Activated CD8-positive, alpha-beta memory T cell treated with anti-CD3 and anti-CD28 coated beads, Interleukin-2, amount 10 ng/mL, durations not matched to agents 7 days and 5 days (primary cell): ENCODE data around the gene GBP3. TPM values are rescaled to one million over a fixed set of nuclear protein-coding genes. Genes with fewer than 3 reads are reported as not detected.
"Not testable (repeated sequence)": the region's sequence is repeated elsewhere in the genome, so short reads cannot be mapped to it uniquely, and the experiment has no call there.

Source experiments
- ATAC-seq: fragments of 150-1000 bp; cut with Tn5 transposase; one replicate; pipeline ENCODE4 v1.10.0; 2021; ENCODE audit warnings: moderate library complexity
- CTCF ChIA-PET: fragments of 350-600 bp; sonication (Branson Sonifier 250); formaldehyde crosslinking; loops from one replicate; lab custom pipeline; 2021; ENCODE audit warnings: antibody characterized with exemption; lab: Charles Lee
- DNase-seq: peaks from one replicate; pipeline ENCODE4 v3.0.0-alpha.2; 2020
- H3K27ac Mint-ChIP-seq: one replicate; pipeline ENCODE4 v1.8.0; 2021; ENCODE audit warnings: mild to moderate bottlenecking, mixed read lengths
- H3K27me3 Mint-ChIP-seq: one replicate; pipeline ENCODE4 v1.8.0; 2021; ENCODE audit warnings: mixed read lengths
- H3K36me3 Mint-ChIP-seq: one replicate; pipeline ENCODE4 v1.8.0; 2021; ENCODE audit warnings: mild to moderate bottlenecking, mixed read lengths
- H3K4me1 Mint-ChIP-seq: one replicate; pipeline ENCODE4 v1.8.0; 2021; ENCODE audit warnings: mixed read lengths
- H3K4me3 Mint-ChIP-seq: one replicate; pipeline ENCODE4 v1.8.0; 2021; ENCODE audit warnings: mild to moderate bottlenecking, moderate library complexity, mixed read lengths
- H3K9me3 Mint-ChIP-seq: one replicate; pipeline ENCODE4 v1.8.0; 2022; ENCODE audit warnings: low read depth, mixed read lengths
- total RNA-seq, 2 experiments: library from RNA; stranded (reverse); gene quantifications; one replicate each; pipeline ENCODE4 v1.2.3, GENCODE V29; 2021

Gene GBP3
- total RNA-seq, 2 experiments from 2014 or later: 32.0 to 38.6 TPM

- CTCF ChIA-PET, H3K27me3 Mint-ChIP-seq, ATAC-seq, H3K9me3 Mint-ChIP-seq, H3K4me1 Mint-ChIP-seq, DNase-seq, H3K4me3 Mint-ChIP-seq, H3K27ac Mint-ChIP-seq: not testable (repeated sequence)
- H3K36me3 Mint-ChIP-seq: peaks cover 53% of the 10 kb centered on the region
Measured at GRCh38 chr1:89049187-89049586, 26.5 kb upstream of the GBP3 start.

- CTCF ChIA-PET: interaction anchor here (1.3 kb wide), 1 partner anchor 38 kb away, joined by 3 read pairs; no protein-coding TSS in a partner anchor
- H3K36me3 Mint-ChIP-seq: peaks cover 53% of the 10 kb centered on the region
- no peak for ATAC-seq
Measured at GRCh38 chr1:89047734-89048133, 25.1 kb upstream of the GBP3 start.

GRCh38 chr1:89046318-89047183 is 23.9 kb upstream of the GBP3 start:
- Mint-ChIP-seq H3K9me3 (peaks cover 10% of the 10 kb centered on the region), H3K36me3 (peaks cover 56% of the 10 kb centered on the region)
- not testable (repeated sequence) for H3K27ac Mint-ChIP-seq, H3K4me3 Mint-ChIP-seq, DNase-seq, H3K27me3 Mint-ChIP-seq, H3K4me1 Mint-ChIP-seq
- ATAC-seq: peak; percentile 67
- CTCF ChIA-PET: interaction anchor here (1.1 to 1.2 kb wide), 3 partner anchors 9 to 24 kb away, joined by 3 to 4 read pairs (median 4); partner anchors contain the start of gene GBP3

More at GRCh38 chr1:89047734-89048133, 25.1 kb upstream of the GBP3 start:
- Mint-ChIP-seq H3K27ac (no peak overlapping the region), H3K9me3 (peaks cover 4% of the 10 kb centered on the region), H3K4me3 (no peak overlapping the region), H3K27me3 (no peaks in the 10 kb centered on the region), H3K4me1 (no peaks in the 10 kb centered on the region)
- no peak for DNase-seq

GRCh38 chr1:89044970-89045721 is 22.5 kb upstream of the GBP3 start:
- DNase-seq (no peak), ATAC-seq (no peak)
- Mint-ChIP-seq H3K27me3 (peaks cover under 1% of the 10 kb centered on the region), H3K36me3 (peaks cover 54% of the 10 kb centered on the region), H3K27ac (no peak overlapping the region), H3K9me3 (peaks cover 12% of the 10 kb centered on the region), H3K4me3 (no peak overlapping the region), H3K4me1 (peaks cover 13% of the 10 kb centered on the region)
- CTCF ChIA-PET: interaction anchor here (1.2 kb wide), 2 partner anchors 19 to 23 kb away, joined by 3 to 4 read pairs; partner anchors contain the start of gene GBP3

- CTCF ChIA-PET: interaction anchor here (3.3 kb wide), 1 partner anchor 22 kb away, joined by 10 read pairs; the partner anchor contains the start of gene GBP3
- no peak for ATAC-seq
- DNase-seq: no peak
- peaks cover 8% of the 10 kb centered on the region for H3K27me3 Mint-ChIP-seq
- H3K4me1 Mint-ChIP-seq: peaks cover 18% of the 10 kb centered on the region
- H3K27ac Mint-ChIP-seq: no peak overlapping the region
- no peak overlapping the region for H3K4me3 Mint-ChIP-seq
- peaks cover 12% of the 10 kb centered on the region for H3K9me3 Mint-ChIP-seq
- H3K36me3 Mint-ChIP-seq: peaks cover 57% of the 10 kb centered on the region
Measured at GRCh38 chr1:89043940-89044339, 21.3 kb upstream of the GBP3 start.

- ATAC-seq (no peak), DNase-seq (no peak)
- no peak overlapping the region for H3K27ac Mint-ChIP-seq
- CTCF ChIA-PET: interaction anchor here (3.3 kb wide), 1 partner anchor 20 kb away, joined by 10 read pairs; the partner anchor contains the start of gene GBP3
- peaks cover 13% of the 10 kb centered on the region for H3K27me3 Mint-ChIP-seq
- H3K4me1 Mint-ChIP-seq: peaks cover 18% of the 10 kb centered on the region
- H3K4me3 Mint-ChIP-seq: no peak overlapping the region
- H3K36me3 Mint-ChIP-seq: peaks cover 53% of the 10 kb centered on the region
- H3K9me3 Mint-ChIP-seq: peaks cover 12% of the 10 kb centered on the region
Measured at GRCh38 chr1:89042491-89042890, 19.8 kb upstream of the GBP3 start.

GRCh38 chr1:89041721-89042120 is 19.1 kb upstream of the GBP3 start:
- DNase-seq: no peak
- Mint-ChIP-seq H3K36me3 (peaks cover 55% of the 10 kb centered on the region), H3K4me3 (peak overlapping the region; percentile 8), H3K27me3 (peaks cover 13% of the 10 kb centered on the region), H3K9me3 (peaks cover 12% of the 10 kb centered on the region), H3K27ac (peak overlapping the region; percentile 44), H3K4me1 (peaks cover 21% of the 10 kb centered on the region)
- ATAC-seq: no peak
- CTCF ChIA-PET: interaction anchor here (0.9 to 3.3 kb wide), 3 partner anchors 20 to 228 kb away, joined by 3 to 10 read pairs (median 4); partner anchors contain the start of gene GBP3

- Mint-ChIP-seq H3K36me3 (peaks cover 55% of the 10 kb centered on the region), H3K4me3 (peak overlapping the region; percentile 8), H3K9me3 (peaks cover 12% of the 10 kb centered on the region), H3K27ac (peak overlapping the region; percentile 44), H3K27me3 (peaks cover 13% of the 10 kb centered on the region), H3K4me1 (peaks cover 21% of the 10 kb centered on the region)
- ATAC-seq: peak; percentile 95
- DNase-seq: no peak
- CTCF ChIA-PET: interaction anchor here (0.9 to 3.3 kb wide), 3 partner anchors 19 to 229 kb away, joined by 3 to 10 read pairs (median 4); partner anchors contain the start of gene GBP3
Measured at GRCh38 chr1:89041119-89041641, 18.5 kb upstream of the GBP3 start.

- peaks cover 21% of the 10 kb centered on the region for H3K4me1 Mint-ChIP-seq
- peaks cover 57% of the 10 kb centered on the region for H3K36me3 Mint-ChIP-seq
- no peak overlapping the region for H3K4me3 Mint-ChIP-seq
- peaks cover 13% of the 10 kb centered on the region for H3K27me3 Mint-ChIP-seq
- H3K9me3 Mint-ChIP-seq: peaks cover 12% of the 10 kb centered on the region
- no peak overlapping the region for H3K27ac Mint-ChIP-seq
- no peak for ATAC-seq
- CTCF ChIA-PET: no interaction called here
- no peak for DNase-seq
Measured at GRCh38 chr1:89040315-89040626, 17.6 kb upstream of the GBP3 start.

GRCh38 chr1:89037186-89037585 is 14.5 kb upstream of the GBP3 start:
- Mint-ChIP-seq H3K4me1 (peaks cover 21% of the 10 kb centered on the region), H3K36me3 (peaks cover 50% of the 10 kb centered on the region), H3K4me3 (no peak overlapping the region), H3K27ac (no peak overlapping the region), H3K9me3 (peaks cover 12% of the 10 kb centered on the region), H3K27me3 (peaks cover 13% of the 10 kb centered on the region)
- ATAC-seq (no peak), DNase-seq (no peak)
- CTCF ChIA-PET: no interaction called here

GRCh38 chr1:89035080-89035479 is 12.4 kb upstream of the GBP3 start:
- no peak overlapping the region for H3K27ac Mint-ChIP-seq
- peaks cover 15% of the 10 kb centered on the region for H3K9me3 Mint-ChIP-seq
- H3K4me1 Mint-ChIP-seq: peaks cover 7% of the 10 kb centered on the region
- no peak overlapping the region for H3K4me3 Mint-ChIP-seq
- ATAC-seq (no peak), DNase-seq (no peak)
- peaks cover 47% of the 10 kb centered on the region for H3K36me3 Mint-ChIP-seq
- peaks cover 12% of the 10 kb centered on the region for H3K27me3 Mint-ChIP-seq
- CTCF ChIA-PET: no interaction called here

GRCh38 chr1:89034004-89034403 is 11.3 kb upstream of the GBP3 start:
- H3K27me3 Mint-ChIP-seq, H3K4me3 Mint-ChIP-seq, DNase-seq, CTCF ChIA-PET, H3K27ac Mint-ChIP-seq, ATAC-seq: not testable (repeated sequence)
- Mint-ChIP-seq H3K4me1 (peaks cover 10% of the 10 kb centered on the region), H3K36me3 (peaks cover 40% of the 10 kb centered on the region), H3K9me3 (peaks cover 15% of the 10 kb centered on the region)

- H3K4me1 Mint-ChIP-seq: peaks cover 12% of the 10 kb centered on the region
- H3K4me3 Mint-ChIP-seq, H3K27me3 Mint-ChIP-seq, CTCF ChIA-PET, ATAC-seq, DNase-seq: not testable (repeated sequence)
- H3K27ac Mint-ChIP-seq: peak overlapping the region; percentile 2
- peaks cover 35% of the 10 kb centered on the region for H3K36me3 Mint-ChIP-seq
- H3K9me3 Mint-ChIP-seq: peaks cover 18% of the 10 kb centered on the region
Measured at GRCh38 chr1:89029051-89029450, 6.4 kb upstream of the GBP3 start.
